Brain microvascular endothelial cell (primary cell): ENCODE results near the gene SRPRB.

Experiments
- DNase-seq: peaks from one replicate; pipeline ENCODE4 v3.0.0-alpha.2; 2020
- H3K27ac ChIP-seq: fragments of 250-450 bp; sonication (Bioruptor Pico); 2 replicates; pipeline ENCODE4 v1.5.1; 2020; ENCODE audit warnings: mild to moderate bottlenecking, moderate library complexity
- H3K27me3 ChIP-seq: fragments of 250-450 bp; sonication (Bioruptor Pico); replicated peaks from 2 replicates; pipeline ENCODE4 v1.5.1; 2020; ENCODE audit warnings: mild to moderate bottlenecking
- H3K36me3 ChIP-seq: fragments of 250-450 bp; sonication (Bioruptor Pico); replicated peaks from 2 replicates; pipeline ENCODE4 v1.5.1; 2020; ENCODE audit warnings: mild to moderate bottlenecking
- H3K4me3 ChIP-seq: 2 replicates; pipeline ENCODE4 v1.5.1; 2011; ENCODE audit warnings: low read depth, mild to moderate bottlenecking, control low read depth, low read length, moderate library complexity
- CTCF ChIP-seq: IDR thresholded peaks from 2 replicates; pipeline ENCODE4 v1.5.1; 2011; ENCODE audit warnings: low read depth, mild to moderate bottlenecking, moderate library complexity, low read length, control low read depth, inconsistent platforms; ENCODE audit errors: missing control alignments
- in situ Hi-C: cut with HindIII; loops from 2 replicates; pipeline ENCODE4 v1.10.0; 2017; ENCODE audit warnings: low sequenced_read_pairs, low pct_ligation_motif_present

The SRPRB gene

GRCh38 chr3:133783762-133784161, 21.9 kb upstream of the SRPRB start:
- Histone ChIP-seq H3K27ac (no peak overlapping the region), H3K27me3 (no peaks in the 10 kb centered on the region), H3K4me3 (no peak overlapping the region), H3K36me3 (no peaks in the 10 kb centered on the region)
- no peak for DNase-seq
- in situ Hi-C loops, result no loop called here
- no peak for TF ChIP-seq CTCF

- no peak for TF ChIP-seq CTCF
- Histone ChIP-seq H3K4me3 (no peak overlapping the region), H3K36me3 (no peaks in the 10 kb centered on the region), H3K27ac (no peak overlapping the region), H3K27me3 (no peaks in the 10 kb centered on the region)
- DNase-seq, result no peak
- in situ Hi-C loops, result no loop called here
Observed at GRCh38 chr3:133788024-133788423, 17.6 kb upstream of the SRPRB start.

- Histone ChIP-seq H3K4me3 (no peak overlapping the region), H3K27ac (no peak overlapping the region), H3K36me3 (no peaks in the 10 kb centered on the region), H3K27me3 (no peaks in the 10 kb centered on the region)
- no peak for DNase-seq
- in situ Hi-C loops, result no loop called here
- TF ChIP-seq CTCF, result no peak
Observed at GRCh38 chr3:133792171-133792763, 13.3 kb upstream of the SRPRB start.

- H3K27me3 ChIP-seq, result no peaks in the 10 kb centered on the region
- in situ Hi-C loops, result no loop called here
- H3K4me3 ChIP-seq, result no peak overlapping the region
- H3K36me3 ChIP-seq, result no peaks in the 10 kb centered on the region
- TF ChIP-seq CTCF, result no peak
- no peak overlapping the region for H3K27ac ChIP-seq
- no peak for DNase-seq
Observed at GRCh38 chr3:133797396-133798105, 8.1 kb upstream of the SRPRB start.

- Histone ChIP-seq H3K36me3 (no peaks in the 10 kb centered on the region), H3K27ac (no peak overlapping the region), H3K4me3 (no peak overlapping the region), H3K27me3 (no peaks in the 10 kb centered on the region)
- in situ Hi-C loops, result no loop called here
- no peak for DNase-seq
- TF ChIP-seq CTCF, result no peak
Observed at GRCh38 chr3:133799794-133800585, 5.6 kb upstream of the SRPRB start.
